Measurements from ENCODE around the gene RAD1.

The RAD1 gene

DNA sequence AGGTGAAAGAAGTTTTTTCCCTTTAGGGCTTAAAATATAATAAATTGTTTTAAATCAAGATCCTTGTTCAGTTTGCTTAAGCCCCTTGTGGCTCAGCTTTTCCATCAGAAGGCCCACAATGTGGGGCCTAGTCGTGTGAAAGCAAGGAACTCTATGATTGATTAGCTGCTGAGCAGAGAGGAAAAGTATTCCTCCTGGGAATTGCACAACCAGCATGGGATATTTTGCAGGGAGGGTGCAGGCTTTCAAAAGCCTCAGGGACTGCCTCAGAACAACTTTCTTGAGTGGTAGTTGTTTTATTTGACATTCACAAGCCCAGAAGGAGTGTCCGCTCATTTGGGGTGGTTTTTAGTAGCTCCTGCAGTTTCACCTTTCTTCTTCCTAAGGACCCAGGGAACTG lies 56.5 kb downstream of the RAD1 start:
- no peak for DNase-seq (ENCODE audit: low read depth)
- TF ChIP-seq, protein P1, sequence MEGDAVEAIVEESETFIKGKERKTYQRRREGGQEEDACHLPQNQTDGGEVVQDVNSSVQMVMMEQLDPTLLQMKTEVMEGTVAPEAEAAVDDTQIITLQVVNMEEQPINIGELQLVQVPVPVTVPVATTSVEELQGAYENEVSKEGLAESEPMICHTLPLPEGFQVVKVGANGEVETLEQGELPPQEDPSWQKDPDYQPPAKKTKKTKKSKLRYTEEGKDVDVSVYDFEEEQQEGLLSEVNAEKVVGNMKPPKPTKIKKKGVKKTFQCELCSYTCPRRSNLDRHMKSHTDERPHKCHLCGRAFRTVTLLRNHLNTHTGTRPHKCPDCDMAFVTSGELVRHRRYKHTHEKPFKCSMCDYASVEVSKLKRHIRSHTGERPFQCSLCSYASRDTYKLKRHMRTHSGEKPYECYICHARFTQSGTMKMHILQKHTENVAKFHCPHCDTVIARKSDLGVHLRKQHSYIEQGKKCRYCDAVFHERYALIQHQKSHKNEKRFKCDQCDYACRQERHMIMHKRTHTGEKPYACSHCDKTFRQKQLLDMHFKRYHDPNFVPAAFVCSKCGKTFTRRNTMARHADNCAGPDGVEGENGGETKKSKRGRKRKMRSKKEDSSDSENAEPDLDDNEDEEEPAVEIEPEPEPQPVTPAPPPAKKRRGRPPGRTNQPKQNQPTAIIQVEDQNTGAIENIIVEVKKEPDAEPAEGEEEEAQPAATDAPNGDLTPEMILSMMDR (IDR thresholded peaks at IDR 0.05; ENCODE audit: insufficient read depth, low read depth, low read length, missing control alignments), result no peak
- no peak overlapping the region for H3K4me3 ChIP-seq (ENCODE audit: low read length)

DNA sequence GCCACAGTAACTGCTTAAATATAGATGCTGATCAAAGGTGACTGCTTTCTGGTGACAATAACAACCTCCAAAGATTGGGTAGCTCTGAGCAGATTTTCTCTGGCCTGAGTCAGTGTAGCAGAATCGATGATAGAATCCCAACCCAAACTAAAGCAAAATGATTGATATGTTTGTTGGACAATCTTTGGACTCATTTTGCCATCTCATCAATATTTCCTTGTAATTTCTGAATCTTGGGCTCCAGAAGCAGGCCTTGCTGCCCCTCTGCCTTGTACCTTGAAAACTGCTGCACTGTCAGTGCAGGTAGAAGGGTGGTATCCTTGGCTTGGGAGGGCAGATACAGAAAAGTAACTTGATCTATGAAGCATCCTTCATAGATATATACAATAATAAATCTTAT lies 57.4 kb downstream of the RAD1 start:
- no peak overlapping the region for H3K4me3 ChIP-seq (ENCODE audit: low read length)
- no peak for DNase-seq (ENCODE audit: low read depth)
- TF ChIP-seq, protein P1 (IDR thresholded peaks at IDR 0.05; ENCODE audit: insufficient read depth, low read depth, low read length, missing control alignments), result no peak

DNA sequence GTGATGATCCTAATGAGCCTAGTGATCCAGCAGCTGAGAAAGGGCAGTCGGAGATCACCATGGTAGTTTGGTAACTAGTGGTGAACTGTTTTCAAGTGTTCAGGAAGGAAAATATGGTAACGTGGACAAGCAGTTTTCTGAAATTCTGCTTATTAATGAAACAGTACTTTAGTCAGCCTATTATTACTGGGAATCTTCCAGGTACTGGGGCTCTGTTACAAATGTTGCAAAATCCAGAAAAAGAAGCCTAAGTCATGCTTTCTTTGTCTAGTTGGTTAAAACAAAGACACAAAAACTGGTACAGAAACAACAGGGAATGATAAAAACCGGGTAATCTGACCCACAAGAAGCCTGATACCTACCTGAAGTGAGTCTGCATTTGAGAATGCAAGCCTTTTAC lies 58.1 kb downstream of the RAD1 start:
- no peak overlapping the region for H3K4me3 ChIP-seq (ENCODE audit: low read length)
- TF ChIP-seq, protein P1 (IDR thresholded peaks at IDR 0.05; ENCODE audit: insufficient read depth, low read depth, low read length, missing control alignments), result no peak
- no peak for DNase-seq (ENCODE audit: low read depth)

Measured in epithelial cell of esophagus (primary cell).